ENCODE results near the gene UBXN11. TPM values are rescaled to one million over a fixed set of nuclear protein-coding genes. Genes with fewer than 3 reads are reported as not detected.

The UBXN11 gene
- polyA plus RNA-seq, 2 of the 4 experiments (the other 2 are of a cell fraction), result 7.6 to 10.8 TPM

DNA sequence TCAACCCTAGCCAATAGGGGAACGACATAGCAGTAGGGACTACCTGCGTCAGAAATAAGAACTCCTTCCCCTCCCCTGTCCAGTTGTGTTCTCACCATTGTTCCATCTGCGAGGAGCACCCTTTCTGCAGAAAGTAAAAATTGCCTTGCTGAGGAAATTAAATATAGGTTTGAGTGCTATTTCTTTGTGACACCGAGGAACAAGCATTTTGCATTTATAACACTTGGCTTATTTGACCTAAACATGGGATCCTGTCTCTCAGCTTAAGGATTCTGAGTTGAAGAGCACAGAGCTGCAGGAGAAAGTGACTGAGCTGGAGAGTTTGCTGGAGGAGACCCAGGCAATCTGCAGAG, 37.3 kb downstream of the UBXN11 start:
- no peak for FAIRE-seq
- no peak for ATAC-seq
- H3K4me1 ChIP-seq, result no peaks in the 10 kb centered on the region
- H3K4me3 ChIP-seq, result no peak overlapping the region
- H3K4me2 ChIP-seq, result no peak overlapping the region
- H3K27ac ChIP-seq, result no peak overlapping the region
- POLR2A ChIA-PET, result no interaction called here
- CTCF ChIA-PET, result interaction anchor here (0.8 kb wide), 1 partner anchor 10 kb away, joined by 4 read pairs; no protein-coding TSS in a partner anchor
- DNase-seq (ENCODE audit: low read depth in 1 of 2, low spot score in 1 of 2), result no peak
- 92% methylated on average over 4 of the region's 4 CpGs for WGBS (ENCODE audit: missing lambda C conversion rate)
- TF ChIP-seq, protein P1, sequence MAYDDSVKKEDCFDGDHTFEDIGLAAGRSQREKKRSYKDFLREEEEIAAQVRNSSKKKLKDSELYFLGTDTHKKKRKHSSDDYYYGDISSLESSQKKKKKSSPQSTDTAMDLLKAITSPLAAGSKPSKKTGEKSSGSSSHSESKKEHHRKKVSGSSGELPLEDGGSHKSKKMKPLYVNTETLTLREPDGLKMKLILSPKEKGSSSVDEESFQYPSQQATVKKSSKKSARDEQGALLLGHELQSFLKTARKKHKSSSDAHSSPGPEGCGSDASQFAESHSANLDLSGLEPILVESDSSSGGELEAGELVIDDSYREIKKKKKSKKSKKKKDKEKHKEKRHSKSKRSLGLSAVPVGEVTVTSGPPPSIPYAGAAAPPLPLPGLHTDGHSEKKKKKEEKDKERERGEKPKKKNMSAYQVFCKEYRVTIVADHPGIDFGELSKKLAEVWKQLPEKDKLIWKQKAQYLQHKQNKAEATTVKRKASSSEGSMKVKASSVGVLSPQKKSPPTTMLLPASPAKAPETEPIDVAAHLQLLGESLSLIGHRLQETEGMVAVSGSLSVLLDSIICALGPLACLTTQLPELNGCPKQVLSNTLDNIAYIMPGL (CRISPR knock-in tag; IDR thresholded peaks at IDR 0.05; ENCODE audit: borderline replicate concordance), result no peak
- no peak for TF ChIP-seq ZNF302 (CRISPR knock-in tag; IDR thresholded peaks at IDR 0.05)
- no peak for TF ChIP-seq CBX8 (IDR thresholded peaks at IDR 0.05)
- no peak for TF ChIP-seq ATOH8 (CRISPR knock-in tag; IDR thresholded peaks at IDR 0.05; ENCODE audit: low read depth)
- no peak for TF ChIP-seq RFX5 (IDR thresholded peaks at IDR 0.05)
- TF ChIP-seq POLR2A (IDR thresholded peaks at IDR 0.05; ENCODE audit: low read length), result no peak
- no peak for TF ChIP-seq BHLHE40 (IDR thresholded peaks at IDR 0.05; ENCODE audit: low read depth, low read length)
- TF ChIP-seq TFCP2L1 (CRISPR knock-in tag; IDR thresholded peaks at IDR 0.05), result no peak
- TF ChIP-seq TP53 (CRISPR knock-in tag; IDR thresholded peaks at IDR 0.05), result no peak
- no peak for TF ChIP-seq MAZ (IDR thresholded peaks at IDR 0.05; ENCODE audit: borderline replicate concordance, low read depth, low read length)
- TF ChIP-seq ZFP36 (IDR thresholded peaks at IDR 0.05; ENCODE audit: borderline replicate concordance, partially characterized antibody), result no peak
- TF ChIP-seq NR3C1 (IDR thresholded peaks at IDR 0.05), result no peak
- H3K9me3 ChIP-seq, result peaks cover 6% of the 10 kb centered on the region

- no peak overlapping the region for H3K4me2 ChIP-seq
- no peak overlapping the region for H3K27ac ChIP-seq
- no peak for ATAC-seq
- H3K9me3 ChIP-seq, result peaks cover 6% of the 10 kb centered on the region
- FAIRE-seq, result no peak
- WGBS (ENCODE audit: missing lambda C conversion rate), result 93% methylated on average over 9 of the region's 9 CpGs
- ChIA-PET CTCF (interaction anchor here (0.8 to 4.1 kb wide), 4 partner anchors 11 to 148 kb away, joined by 3 to 12 read pairs (median 3); partner anchors contain the start of gene SH3BGRL3), POLR2A (interaction anchor here (0.6 kb wide), 1 partner anchor 39 kb away, joined by 3 read pairs; no protein-coding TSS in a partner anchor)
- H3K4me3 ChIP-seq, result no peak overlapping the region
- TF ChIP-seq TP53 (CRISPR knock-in tag; IDR thresholded peaks at IDR 0.05) (no peak), EHF (CRISPR knock-in tag; IDR thresholded peaks at IDR 0.05) (no peak), BHLHE40 (IDR thresholded peaks at IDR 0.05; ENCODE audit: low read depth, low read length) (no peak), JUN (IDR thresholded peaks at IDR 0.05) (no peak), POLR2AphosphoS2 (conservative IDR thresholded peaks at IDR 0.05; ENCODE audit: low read length) (no peak), GATA3 (IDR thresholded peaks at IDR 0.05; ENCODE audit: borderline replicate concordance) (no peak), FOSB (CRISPR knock-in tag; IDR thresholded peaks at IDR 0.05) (no peak), JUNB (IDR thresholded peaks at IDR 0.05) (no peak), CHD4 (IDR thresholded peaks at IDR 0.05; ENCODE audit: borderline replicate concordance) (no peak), E2F6 (IDR thresholded peaks at IDR 0.05; ENCODE audit: borderline replicate concordance, low read depth) (no peak), RCOR1 (IDR thresholded peaks at IDR 0.05; ENCODE audit: low read depth, low read length) (no peak), CBX2 (IDR thresholded peaks at IDR 0.05; ENCODE audit: borderline replicate concordance, low read depth) (no peak), HOXA7 (CRISPR knock-in tag; IDR thresholded peaks at IDR 0.05) (no peak)
- DNase-seq (ENCODE audit: low read depth in 1 of 2, low spot score in 1 of 2), result no peak
- H3K4me1 ChIP-seq, result no peaks in the 10 kb centered on the region
These were observed 37.9 kb downstream of the UBXN11 start for GRCh38 chr1:26268290-26269197.
